ENCODE results near the gene YIPF2.
"Not testable (repeated sequence)": the region's sequence is repeated elsewhere in the genome, so short reads cannot be mapped to it uniquely, and the experiment has no call there.

Gene YIPF2

GRCh38 chr19:10878253-10878652 is 50.2 kb downstream of the YIPF2 start:
- Histone ChIP-seq H3K36me3 (ENCODE audit: control insufficient read depth, insufficient read depth, low read length) (no peaks in the 10 kb centered on the region), H3K4me3 (ENCODE audit: low read depth, low read length) (no peak overlapping the region), H3K27me3 (ENCODE audit: control insufficient read depth, insufficient read depth, low read length) (no peaks in the 10 kb centered on the region), H3K4me1 (ENCODE audit: control insufficient read depth, insufficient read depth, low read length) (peaks cover 19% of the 10 kb centered on the region), H3K9ac (ENCODE audit: low read depth, low read length) (no peak overlapping the region), H3K9me3 (ENCODE audit: control insufficient read depth, insufficient read depth, low read length) (no peaks in the 10 kb centered on the region)

GRCh38 chr19:10877608-10878007 is 50.8 kb downstream of the YIPF2 start:
- H3K27me3 ChIP-seq (ENCODE audit: control insufficient read depth, insufficient read depth, low read length); H3K9ac ChIP-seq (ENCODE audit: low read depth, low read length); H3K4me3 ChIP-seq (ENCODE audit: low read depth, low read length); H3K9me3 ChIP-seq (ENCODE audit: control insufficient read depth, insufficient read depth, low read length); H3K36me3 ChIP-seq (ENCODE audit: control insufficient read depth, insufficient read depth, low read length): not testable (repeated sequence)
- peaks cover 19% of the 10 kb centered on the region for H3K4me1 ChIP-seq (ENCODE audit: control insufficient read depth, insufficient read depth, low read length)

GRCh38 chr19:10876459-10877240 is 51.8 kb downstream of the YIPF2 start:
- H3K9me3 ChIP-seq (ENCODE audit: control insufficient read depth, insufficient read depth, low read length) = no peaks in the 10 kb centered on the region
- H3K36me3 ChIP-seq (ENCODE audit: control insufficient read depth, insufficient read depth, low read length) = no peaks in the 10 kb centered on the region
- H3K9ac ChIP-seq (ENCODE audit: low read depth, low read length) = no peak overlapping the region
- no peaks in the 10 kb centered on the region for H3K27me3 ChIP-seq (ENCODE audit: control insufficient read depth, insufficient read depth, low read length)
- H3K4me1 ChIP-seq (ENCODE audit: control insufficient read depth, insufficient read depth, low read length) = peaks cover 13% of the 10 kb centered on the region
- no peak overlapping the region for H3K4me3 ChIP-seq (ENCODE audit: low read depth, low read length)

- H3K36me3 ChIP-seq (ENCODE audit: control insufficient read depth, insufficient read depth, low read length) = no peaks in the 10 kb centered on the region
- no peak overlapping the region for H3K9ac ChIP-seq (ENCODE audit: low read depth, low read length)
- H3K27me3 ChIP-seq (ENCODE audit: control insufficient read depth, insufficient read depth, low read length) = no peaks in the 10 kb centered on the region
- peaks cover 3% of the 10 kb centered on the region for H3K4me1 ChIP-seq (ENCODE audit: control insufficient read depth, insufficient read depth, low read length)
- H3K4me3 ChIP-seq (ENCODE audit: low read depth, low read length) = no peak overlapping the region
- no peaks in the 10 kb centered on the region for H3K9me3 ChIP-seq (ENCODE audit: control insufficient read depth, insufficient read depth, low read length)
These were observed 54.4 kb downstream of the YIPF2 start for GRCh38 chr19:10874024-10874423.

- no peaks in the 10 kb centered on the region for H3K9me3 ChIP-seq (ENCODE audit: control insufficient read depth, insufficient read depth, low read length)
- no peaks in the 10 kb centered on the region for H3K27me3 ChIP-seq (ENCODE audit: control insufficient read depth, insufficient read depth, low read length)
- no peaks in the 10 kb centered on the region for H3K36me3 ChIP-seq (ENCODE audit: control insufficient read depth, insufficient read depth, low read length)
- no peaks in the 10 kb centered on the region for H3K4me1 ChIP-seq (ENCODE audit: control insufficient read depth, insufficient read depth, low read length)
- H3K9ac ChIP-seq (ENCODE audit: low read depth, low read length) = peak overlapping the region; percentile 81
- H3K4me3 ChIP-seq (ENCODE audit: low read depth, low read length) = peak overlapping the region; percentile 79
These were observed 55.8 kb downstream of the YIPF2 start for GRCh38 chr19:10872546-10873107.
